G401.6 (cell line): ENCODE measurements around the gene ZCCHC7.

Experiments used
- FAIRE-seq: peaks from 2 replicates; lab custom pipeline; 2012; peaks lifted over from hg19 to GRCh38; lab: Jason Lieb, UNC

Gene ZCCHC7

GRCh38 chr9:37210737-37211523, 90.6 kb downstream of the ZCCHC7 start:
- peak; percentile 39 for FAIRE-seq

DNA sequence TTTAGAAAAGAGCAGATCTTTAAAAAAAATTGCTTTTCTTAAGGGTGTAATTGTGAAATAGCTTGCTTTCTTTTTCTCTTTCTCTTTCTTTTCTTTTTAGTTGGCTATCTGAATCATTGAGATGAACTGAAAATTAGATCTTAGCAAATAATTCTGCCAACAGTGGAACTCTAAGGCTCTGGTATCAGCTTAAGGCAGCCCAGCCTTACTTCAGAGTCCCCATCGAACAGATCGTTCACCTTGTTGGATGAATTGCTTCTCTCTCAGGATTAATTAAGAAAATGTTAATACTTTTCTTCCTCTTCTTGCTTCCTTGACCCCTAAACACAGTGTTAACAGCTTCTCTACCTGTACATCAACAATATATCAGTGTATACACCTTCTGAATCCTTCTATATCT, 92.1 kb downstream of the ZCCHC7 start:
- FAIRE-seq: no peak

DNA sequence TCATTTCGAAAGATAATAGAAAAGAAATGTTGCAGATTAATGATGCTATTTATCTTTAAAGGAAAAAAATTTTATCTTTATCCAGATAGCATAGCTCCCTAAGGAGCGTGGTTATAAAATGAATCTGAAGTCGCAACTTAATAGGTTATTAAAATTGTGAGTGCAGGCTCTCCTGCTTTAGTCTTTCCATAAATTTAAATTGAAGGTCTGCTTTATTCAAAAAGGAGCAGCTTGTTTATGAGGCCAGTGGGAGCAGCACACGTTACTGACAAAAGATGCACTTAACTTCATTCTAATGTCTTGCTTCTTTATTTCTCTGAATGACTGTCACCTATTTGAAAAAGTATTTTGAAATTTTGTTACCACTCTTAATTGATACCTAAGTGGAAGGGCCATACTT, 95.0 kb downstream of the ZCCHC7 start:
- FAIRE-seq: peak; percentile 36

DNA sequence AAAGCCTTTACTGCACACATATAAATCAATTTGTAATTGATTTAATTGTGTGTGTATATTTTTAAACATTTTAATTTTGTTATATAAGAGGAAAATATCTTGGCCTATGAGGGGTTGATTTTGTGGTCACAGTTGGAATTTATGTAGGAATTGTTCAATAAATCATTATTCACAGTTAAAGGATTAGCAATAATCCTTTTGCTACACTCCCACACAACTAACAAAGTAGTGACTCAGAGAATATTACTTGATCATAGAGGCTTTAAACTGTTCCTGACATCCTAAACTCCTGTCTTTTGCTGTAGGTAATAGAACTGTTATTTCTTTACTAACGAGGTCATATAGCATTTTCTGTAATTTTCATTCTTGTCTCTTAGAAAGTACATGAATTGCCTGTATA, 95.5 kb downstream of the ZCCHC7 start:
- no peak for FAIRE-seq

GRCh38 chr9:37217161-37217560, 96.8 kb downstream of the ZCCHC7 start:
- FAIRE-seq: peak; percentile 81

GRCh38 chr9:37218800-37219425, 98.5 kb downstream of the ZCCHC7 start:
- no peak for FAIRE-seq

DNA sequence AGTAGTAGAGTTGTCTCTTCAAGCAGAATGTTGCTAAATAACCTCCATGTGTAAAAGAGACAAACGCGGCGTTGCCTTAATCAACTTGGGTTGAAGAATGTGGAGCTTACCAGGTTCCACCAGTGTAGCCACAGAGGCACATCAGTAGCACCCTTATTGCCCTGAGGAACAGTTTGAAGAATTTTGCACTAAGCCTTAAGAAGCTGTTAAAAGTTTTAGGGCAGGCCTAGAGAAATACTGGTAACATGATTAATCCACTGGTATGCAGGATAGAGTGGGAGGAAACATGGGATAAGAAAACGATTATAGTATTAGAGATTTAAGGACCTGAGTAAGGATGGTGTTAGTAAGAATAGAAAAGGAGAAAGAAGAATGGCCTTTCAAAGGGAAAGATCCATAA, 100.6 kb downstream of the ZCCHC7 start:
- no peak for FAIRE-seq

DNA sequence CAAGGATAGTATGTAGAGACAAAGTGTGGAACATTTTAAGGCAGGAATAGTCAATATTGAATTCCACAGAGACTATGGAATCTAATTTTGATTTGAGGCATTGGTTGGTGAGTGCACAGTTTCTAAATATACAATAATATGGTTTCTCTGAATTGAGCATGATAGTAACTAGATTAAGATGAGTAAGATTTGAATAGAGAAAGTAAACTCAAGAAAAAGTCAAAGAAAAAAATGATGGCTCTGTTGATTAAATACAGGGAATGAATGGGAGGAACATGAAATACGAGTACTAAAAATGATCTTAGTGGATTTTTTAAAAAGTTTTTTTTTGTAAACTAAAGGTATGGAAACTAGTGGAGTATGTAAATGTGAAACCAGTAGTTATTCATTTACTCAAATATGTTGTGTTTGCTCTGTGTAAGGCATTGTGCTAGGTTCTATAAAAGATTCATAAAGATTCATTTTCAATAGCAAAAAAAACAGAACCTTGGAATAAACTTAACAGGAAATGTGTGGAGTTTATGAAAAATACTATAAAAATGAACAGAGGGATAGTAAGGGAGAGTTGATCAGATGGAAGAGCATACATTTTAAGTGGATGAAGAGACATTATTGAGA, 101.2 kb downstream of the ZCCHC7 start:
- peak; percentile 63 for FAIRE-seq

GRCh38 chr9:37229455-37229854, 109.1 kb downstream of the ZCCHC7 start:
- FAIRE-seq: peak; percentile 66

GRCh38 chr9:37229882-37230482, 109.6 kb downstream of the ZCCHC7 start:
- no peak for FAIRE-seq

DNA sequence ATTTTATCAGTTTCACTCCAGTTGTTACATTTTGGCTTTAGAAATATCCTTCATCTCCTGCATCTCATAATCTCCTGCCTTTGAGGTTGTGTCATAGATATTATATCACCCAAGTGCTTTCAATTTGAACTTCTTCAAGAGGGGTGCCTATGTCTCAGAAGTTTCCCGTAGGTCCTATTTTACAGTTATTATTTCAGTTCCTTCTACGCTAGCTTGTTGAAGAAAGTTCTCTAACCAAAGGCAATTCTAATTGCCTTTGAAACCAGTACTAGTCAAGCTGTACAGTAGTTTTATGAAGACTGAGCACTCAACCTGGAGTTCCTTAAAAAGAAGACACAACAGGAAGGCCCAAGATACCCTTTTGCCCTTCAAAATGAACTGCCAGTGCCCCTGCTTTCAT, 116.4 kb downstream of the ZCCHC7 start:
- FAIRE-seq: no peak

DNA sequence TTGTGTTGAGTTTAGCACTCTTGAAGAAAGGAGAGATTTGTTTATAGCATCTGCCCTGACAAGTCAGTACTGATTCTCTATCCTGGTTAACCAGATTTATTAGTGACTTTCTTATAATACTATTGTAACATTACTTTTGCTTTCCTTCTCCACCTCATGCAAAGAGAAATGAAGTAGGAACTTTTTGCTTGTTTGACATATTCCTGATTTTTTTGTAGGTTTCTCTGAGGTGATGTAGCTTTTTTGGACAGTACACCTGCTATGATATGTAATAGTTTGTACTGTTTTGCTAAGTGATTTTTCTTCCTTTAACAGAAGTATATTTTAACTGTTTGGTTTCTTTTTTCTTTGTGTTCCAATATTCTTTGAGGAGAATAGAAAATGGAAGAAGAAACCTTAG, 117.7 kb downstream of the ZCCHC7 start:
- peak; percentile 49 for FAIRE-seq

GRCh38 chr9:37239224-37239859, 119.0 kb downstream of the ZCCHC7 start:
- no peak for FAIRE-seq

- no peak for FAIRE-seq
Measured at GRCh38 chr9:37239921-37240320, 119.5 kb downstream of the ZCCHC7 start.

GRCh38 chr9:37241340-37241739, 121.0 kb downstream of the ZCCHC7 start:
- FAIRE-seq: peak; percentile 23

- FAIRE-seq: peak; percentile 73
Measured at GRCh38 chr9:37242089-37242488, 121.7 kb downstream of the ZCCHC7 start.

GRCh38 chr9:37243588-37244345, 123.4 kb downstream of the ZCCHC7 start:
- FAIRE-seq: no peak

DNA sequence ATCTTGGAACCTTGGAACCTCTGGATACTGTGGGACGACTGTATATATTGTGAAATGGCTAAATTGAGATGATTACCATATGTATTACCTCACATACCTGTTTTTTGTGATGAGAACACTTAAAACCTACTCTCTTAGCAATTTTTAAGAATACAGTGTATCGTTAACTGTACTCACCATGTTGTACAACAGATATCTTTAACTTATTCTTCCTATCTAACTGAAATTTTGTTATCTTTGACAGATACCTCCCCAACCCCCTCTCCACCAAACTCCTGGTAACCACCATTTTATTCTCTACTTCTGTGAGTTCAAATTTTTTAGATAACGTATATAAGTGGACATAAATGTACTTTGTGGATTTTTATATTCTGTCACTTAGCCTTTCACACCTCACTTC, 126.5 kb downstream of the ZCCHC7 start:
- no peak for FAIRE-seq

- FAIRE-seq: no peak
Measured at GRCh38 chr9:37248651-37249163, 128.3 kb downstream of the ZCCHC7 start.

DNA sequence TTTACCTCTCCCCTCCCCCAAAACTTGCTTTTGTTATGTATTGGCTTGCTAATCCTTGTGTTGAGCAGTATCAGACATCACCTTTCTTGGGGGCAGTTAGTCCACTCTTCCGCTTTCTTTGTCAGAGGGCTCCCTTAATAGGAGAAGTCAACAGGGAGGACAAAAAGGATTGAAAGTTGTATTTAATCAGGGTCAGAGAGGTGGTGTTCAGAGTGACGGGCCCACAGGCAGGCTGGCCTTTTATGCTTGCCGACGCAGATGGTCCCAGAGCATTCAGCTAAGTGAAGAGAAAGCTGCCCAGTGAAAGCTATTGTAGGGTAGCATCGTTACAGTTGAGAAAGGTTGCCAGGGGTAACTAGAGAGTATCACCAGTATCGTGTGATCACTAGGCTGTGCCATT, 131.1 kb downstream of the ZCCHC7 start:
- FAIRE-seq: no peak

DNA sequence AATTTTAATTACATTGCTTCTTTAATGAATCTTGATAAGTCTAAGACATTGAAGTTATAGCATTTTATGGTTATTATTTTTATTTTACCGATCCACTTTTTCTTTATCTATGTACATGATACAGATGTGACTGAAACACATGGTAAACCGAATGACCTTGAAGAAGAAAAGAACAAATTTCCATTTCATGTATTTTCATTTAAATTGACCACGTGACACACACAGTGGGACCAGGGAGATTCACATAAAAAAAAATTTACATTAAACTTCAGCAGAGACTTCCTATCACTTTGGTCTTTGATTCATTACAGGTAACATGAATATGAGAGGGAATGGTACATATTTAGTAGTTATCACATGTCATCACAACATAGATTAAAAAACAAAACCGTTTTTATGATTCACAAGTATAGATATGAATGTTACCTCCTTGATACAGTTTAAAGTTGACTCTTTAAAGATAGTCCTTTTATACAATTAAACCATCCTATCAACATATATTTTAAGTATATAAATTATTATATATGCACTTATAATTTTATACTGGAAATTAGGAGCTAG, 133.1 kb downstream of the ZCCHC7 start:
- peak; percentile 67 for FAIRE-seq
